VCaP (cell line): Measurements from ENCODE around the gene CTTN.

Experiments used
- H3K27ac ChIP-seq: fragments of 450-650 bp; 2 replicates; pipeline ENCODE4 v1.5.1; 2017
- TF ChIP-seq, protein P1 (sequence below): fragments of 450-650 bp; conservative IDR thresholded peaks from 2 replicates; pipeline ENCODE4 v1.5.1; 2017; ENCODE audit warnings: mild to moderate bottlenecking, moderate library complexity

CTTN gene

DNA sequence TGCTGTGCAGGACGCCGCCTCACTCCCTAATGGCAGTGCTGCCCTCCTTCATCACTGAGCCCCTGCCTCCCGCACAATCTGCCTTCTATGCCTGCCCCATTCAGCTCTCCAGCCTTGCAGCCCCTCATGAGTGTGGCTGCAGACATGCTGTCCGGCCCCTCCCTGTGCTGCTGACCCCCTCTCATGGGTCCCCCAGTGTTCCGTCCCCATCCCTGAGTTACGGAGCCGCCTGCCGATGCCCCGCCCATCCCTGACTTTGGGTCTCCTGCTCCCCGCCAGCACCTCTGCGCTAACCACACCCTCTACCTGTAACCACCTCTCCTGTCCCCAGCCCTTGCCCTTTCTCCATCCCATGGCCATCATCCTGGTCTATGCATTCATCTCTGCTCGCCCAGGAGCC, 33.3 kb downstream of the CTTN start:
- no peak overlapping the region for H3K27ac ChIP-seq
- TF ChIP-seq, protein P1, sequence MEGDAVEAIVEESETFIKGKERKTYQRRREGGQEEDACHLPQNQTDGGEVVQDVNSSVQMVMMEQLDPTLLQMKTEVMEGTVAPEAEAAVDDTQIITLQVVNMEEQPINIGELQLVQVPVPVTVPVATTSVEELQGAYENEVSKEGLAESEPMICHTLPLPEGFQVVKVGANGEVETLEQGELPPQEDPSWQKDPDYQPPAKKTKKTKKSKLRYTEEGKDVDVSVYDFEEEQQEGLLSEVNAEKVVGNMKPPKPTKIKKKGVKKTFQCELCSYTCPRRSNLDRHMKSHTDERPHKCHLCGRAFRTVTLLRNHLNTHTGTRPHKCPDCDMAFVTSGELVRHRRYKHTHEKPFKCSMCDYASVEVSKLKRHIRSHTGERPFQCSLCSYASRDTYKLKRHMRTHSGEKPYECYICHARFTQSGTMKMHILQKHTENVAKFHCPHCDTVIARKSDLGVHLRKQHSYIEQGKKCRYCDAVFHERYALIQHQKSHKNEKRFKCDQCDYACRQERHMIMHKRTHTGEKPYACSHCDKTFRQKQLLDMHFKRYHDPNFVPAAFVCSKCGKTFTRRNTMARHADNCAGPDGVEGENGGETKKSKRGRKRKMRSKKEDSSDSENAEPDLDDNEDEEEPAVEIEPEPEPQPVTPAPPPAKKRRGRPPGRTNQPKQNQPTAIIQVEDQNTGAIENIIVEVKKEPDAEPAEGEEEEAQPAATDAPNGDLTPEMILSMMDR, result no peak

DNA sequence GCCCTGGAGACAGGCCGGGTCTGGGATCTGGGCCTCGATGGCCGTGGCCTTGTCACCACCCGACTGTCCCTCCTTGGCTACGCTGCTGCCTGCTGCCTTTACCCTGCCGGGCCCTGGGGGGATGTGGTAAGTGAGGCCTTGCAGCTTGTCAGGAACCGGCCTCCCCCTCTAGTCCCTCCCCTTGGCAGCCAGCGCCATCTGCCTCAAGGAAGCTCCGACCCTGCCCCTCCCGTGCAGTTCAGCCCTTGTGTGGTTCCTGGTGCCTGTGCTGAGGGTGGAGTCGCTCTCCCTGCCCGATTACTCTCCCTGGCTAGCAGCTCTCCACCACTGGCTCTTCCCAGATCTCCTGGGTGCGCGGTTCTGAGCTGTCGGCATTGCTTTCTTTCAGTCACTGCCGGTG, 33.7 kb downstream of the CTTN start:
- H3K27ac ChIP-seq, result no peak overlapping the region

DNA sequence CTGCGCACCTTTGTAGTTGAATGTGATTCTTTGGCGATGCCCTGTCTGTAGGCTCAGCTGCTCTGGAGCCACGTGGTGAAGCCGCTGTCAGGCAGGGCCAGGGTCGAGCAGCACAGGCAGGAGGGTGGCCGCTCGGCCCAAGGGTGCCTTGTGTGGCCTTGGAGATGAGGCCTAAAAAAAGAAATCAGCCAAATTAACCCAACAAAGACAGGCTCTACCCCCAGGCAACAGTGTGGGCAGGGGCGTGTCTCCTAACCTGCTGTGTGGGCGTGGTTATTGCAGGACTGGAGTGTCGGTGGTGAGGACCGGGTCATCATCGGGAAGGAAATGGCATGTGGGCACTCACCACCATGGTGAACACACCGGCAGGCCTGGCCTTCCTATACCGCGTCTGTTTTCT, 34.3 kb downstream of the CTTN start:
- no peak overlapping the region for H3K27ac ChIP-seq
- TF ChIP-seq, protein P1, result no peak

More for the DNA sequence above, 33.7 kb downstream of the CTTN start:
- TF ChIP-seq, protein P1, result no peak

DNA sequence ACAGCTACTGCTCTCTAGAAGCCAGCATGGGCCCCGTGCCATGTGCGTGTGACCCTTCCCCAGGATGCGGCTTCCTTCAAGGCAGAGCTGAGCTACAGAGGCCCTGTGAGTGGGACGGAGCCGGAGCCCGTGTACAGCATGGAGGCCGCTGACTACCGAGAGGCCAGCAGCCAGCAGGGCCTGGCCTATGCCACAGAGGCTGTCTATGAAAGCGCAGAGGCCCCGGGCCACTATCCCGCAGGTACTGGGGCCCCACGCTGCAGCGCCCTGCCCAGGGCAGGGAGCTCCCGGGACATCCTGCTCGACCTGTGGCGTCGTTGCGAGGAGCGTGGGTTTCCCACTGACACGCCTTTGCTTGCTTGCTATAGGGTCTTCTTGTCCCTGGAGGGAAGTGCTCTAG, 34.7 kb downstream of the CTTN start:
- TF ChIP-seq, protein P1, result no peak
- no peak overlapping the region for H3K27ac ChIP-seq

DNA sequence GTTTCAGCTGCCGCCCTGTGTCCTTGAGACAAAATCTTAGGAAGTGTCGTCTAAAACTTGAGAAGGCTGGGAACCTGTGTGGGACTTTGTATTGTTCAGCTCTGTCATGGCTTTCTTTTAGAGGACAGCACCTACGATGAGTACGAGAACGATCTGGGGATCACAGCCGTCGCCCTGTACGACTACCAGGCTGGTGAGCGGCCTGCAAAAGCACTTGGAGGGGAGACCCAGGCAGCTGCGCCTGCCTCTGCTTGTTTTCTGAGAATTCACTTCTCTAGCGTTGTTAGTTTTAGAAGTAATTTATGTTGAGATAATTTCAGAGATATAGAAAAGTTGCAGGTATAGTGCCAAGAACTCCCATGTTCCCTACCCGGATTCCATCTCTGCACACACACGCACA, 35.2 kb downstream of the CTTN start:
- H3K27ac ChIP-seq, result no peak overlapping the region
- TF ChIP-seq, protein P1, result no peak

DNA sequence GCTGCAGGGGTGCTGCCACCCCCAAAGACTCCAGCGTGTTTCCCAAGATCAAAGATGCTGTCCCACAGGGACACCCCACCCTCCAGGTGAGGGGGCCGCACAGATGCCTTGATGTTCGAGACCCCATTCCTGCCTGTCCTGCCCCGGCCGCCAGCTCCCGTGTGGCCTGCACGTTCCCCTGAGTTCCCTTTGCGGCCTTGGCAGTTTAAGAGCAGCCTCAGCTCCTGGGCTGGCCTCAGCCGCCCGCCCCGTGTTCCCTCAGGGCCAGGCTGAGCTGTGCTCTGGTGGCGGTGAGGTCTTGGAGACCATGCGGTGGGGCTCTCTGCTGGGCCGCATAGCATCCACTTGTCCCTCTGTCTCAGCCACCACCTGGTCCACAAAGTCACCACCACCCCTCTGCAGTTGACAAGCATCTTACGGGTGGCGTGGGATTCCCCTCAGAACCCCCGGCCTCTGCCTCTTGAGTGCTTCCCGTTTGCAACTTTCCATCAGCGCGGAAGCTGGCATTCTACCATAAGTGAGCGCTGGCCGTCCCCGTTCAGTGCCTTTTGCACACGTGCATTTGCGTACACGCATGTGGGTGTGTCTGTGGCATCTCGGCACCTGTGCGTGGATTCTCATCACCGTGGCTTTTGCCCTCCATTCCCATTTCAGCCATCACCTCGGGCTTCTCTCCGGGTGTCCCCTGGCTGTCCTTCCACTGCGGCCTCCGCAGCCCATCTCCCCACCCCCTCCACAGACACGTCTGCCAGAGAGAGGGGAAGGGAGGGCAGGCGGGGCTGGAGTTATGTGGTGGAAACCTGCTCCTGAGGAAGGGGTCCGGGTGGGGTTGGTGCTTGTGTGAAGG, 35.9 kb downstream of the CTTN start:
- TF ChIP-seq, protein P1, result no peak
- no peak overlapping the region for H3K27ac ChIP-seq

DNA sequence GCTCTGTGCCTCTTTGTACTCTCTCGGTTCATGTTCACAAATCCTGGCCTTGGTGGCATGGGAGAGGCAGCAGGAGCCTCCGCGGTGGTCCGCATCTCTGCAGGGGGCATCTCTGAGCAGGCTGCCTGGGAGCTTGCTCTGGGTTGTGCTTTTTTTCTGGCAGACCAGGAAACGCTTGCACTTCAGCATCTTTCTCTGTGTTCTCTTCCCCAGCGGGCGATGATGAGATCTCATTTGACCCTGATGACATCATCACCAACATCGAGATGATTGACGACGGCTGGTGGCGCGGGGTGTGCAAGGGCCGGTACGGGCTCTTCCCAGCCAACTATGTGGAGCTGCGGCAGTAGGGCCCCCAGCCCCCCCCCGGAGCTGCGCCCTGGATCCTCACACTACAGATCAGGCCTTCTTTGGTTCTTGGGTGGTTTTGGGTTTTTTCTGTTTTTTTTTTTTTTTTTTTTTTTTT, 36.5 kb downstream of the CTTN start:
- no peak overlapping the region for H3K27ac ChIP-seq
- TF ChIP-seq, protein P1, result no peak
